Activated gamma-delta T cell treated with anti-CD3 and anti-CD28 coated beads, Interleukin-2, amount 50 U/mL, for 16 hours (primary cell): ENCODE measurements around the gene PLEKHA1.
A peak's percentile ranks its signal among the peaks of the same experiment; 100 is the strongest.

Source experiments
- DNase-seq: peaks from one replicate; pipeline ENCODE4 v3.0.0-alpha.2; 2020; ENCODE audit warnings: low read depth

Gene PLEKHA1

GRCh38 chr10:122379041-122379440 is 4.5 kb downstream of the PLEKHA1 start:
- DNase-seq, result no peak

DNA sequence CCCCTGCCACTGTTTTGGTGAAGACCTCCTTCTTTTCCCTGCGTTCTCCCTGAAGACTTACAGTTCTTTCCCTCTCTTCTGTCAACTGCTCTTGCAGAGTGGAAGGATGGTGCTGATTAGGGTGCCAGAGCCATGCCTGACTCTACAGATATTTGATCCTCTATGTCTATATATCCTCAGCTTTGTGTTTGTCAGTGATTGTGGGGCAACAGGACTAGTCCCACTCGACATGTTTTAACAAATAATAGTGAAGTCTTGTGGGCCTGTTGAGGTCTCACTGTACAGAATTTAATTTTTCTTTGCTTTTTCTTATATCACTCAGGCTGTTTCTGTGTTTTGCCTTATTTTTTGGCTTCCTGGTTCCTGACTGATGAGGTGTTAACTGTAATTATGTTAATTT is 5.0 kb downstream of the PLEKHA1 start:
- no peak for DNase-seq

- no peak for DNase-seq
Observed at GRCh38 chr10:122380703-122381102, 6.2 kb downstream of the PLEKHA1 start.

GRCh38 chr10:122381680-122382079 is 7.2 kb downstream of the PLEKHA1 start:
- DNase-seq, result no peak

DNA sequence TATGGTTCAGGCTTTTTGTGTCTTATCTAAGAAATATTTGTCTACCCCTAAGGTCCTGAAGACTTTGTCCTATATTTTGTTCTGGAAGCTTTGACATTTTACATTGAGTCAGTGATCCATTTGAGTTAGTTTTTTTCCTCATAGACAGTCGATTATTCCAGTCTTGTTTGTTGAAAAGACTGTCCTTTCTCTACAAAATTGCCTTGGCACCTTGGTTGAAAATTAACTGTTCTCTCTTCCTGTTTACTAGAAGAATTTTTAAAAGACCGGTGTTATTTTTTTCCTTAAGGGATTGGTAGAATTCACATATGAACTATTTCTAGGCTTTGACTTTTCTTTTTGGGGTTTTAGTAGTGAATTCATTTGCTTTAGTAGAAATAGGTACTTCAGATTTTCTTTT is 12.0 kb downstream of the PLEKHA1 start:
- DNase-seq, result no peak

- DNase-seq, result no peak
Observed at GRCh38 chr10:122387572-122387971, 13.1 kb downstream of the PLEKHA1 start.

DNA sequence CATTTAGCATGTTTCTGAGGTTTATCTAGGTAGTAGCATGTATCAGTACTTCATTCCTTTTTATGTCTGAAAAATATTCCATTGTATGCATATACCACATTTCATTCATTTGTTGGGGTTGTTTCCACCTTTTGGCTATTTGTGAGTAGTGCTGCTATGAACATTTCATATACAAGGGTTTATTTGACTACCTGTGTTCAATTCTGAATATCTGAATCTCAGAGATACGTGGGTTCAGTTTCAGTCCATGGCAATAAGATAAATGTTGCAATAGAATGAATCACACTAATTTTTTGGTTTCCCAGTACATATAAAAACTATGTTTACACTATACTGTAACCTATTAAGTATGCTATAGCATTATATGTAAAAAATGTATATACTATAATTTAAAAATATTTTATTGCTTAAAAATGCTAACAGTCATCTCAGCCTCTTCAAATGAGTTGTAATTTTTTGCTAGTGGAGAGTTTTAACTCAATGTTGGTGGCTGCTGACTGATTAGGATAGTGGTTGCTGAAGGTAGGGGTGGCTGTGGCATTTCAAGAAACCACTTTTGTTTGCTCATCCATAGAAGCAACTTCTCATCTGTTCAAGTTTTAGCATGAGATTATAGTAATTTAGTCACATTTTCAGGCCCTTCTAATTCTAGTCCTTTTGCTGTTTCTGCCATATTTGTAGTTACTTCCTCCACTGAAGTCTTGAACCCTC is 13.9 kb downstream of the PLEKHA1 start:
- DNase-seq, result no peak

DNA sequence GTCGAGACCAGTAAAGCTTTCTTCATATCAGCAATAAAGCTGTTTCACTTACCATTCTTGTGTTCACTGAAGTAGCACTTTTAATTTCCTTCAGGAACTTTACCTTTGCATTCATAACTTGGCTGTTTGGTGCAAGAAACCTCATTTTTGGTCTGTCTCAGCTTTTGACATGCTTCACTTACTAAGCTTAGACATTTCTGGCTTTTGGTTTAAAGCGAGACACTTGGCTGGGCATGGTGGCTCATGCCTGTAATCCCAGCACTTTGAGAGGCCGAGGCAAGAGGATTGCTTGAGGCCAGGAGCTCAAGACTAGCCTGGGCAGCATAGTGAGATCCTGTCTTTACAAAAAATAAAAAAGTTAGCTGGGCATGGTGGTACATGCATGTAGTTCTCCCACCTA is 15.8 kb downstream of the PLEKHA1 start:
- DNase-seq, result no peak

GRCh38 chr10:122390679-122391078 is 16.2 kb downstream of the PLEKHA1 start:
- no peak for DNase-seq

DNA sequence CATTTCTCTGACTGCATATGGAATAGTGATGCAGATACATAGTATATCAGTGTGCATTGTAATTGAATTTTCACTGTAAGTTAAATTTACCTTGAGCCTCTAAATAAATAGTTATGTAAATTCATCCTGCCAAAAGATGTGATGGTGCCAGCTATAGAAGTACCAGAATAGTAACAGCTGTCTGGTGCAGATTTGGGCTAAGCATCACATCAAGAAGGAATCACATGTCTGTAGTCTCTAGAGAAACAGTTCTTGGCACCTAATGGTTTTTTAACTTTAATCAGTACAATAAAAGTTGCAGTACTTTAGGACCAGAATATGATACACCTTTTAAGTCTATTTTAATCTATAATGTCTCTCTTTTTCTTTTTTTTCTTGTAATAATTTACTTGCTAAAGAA is 17.4 kb downstream of the PLEKHA1 start:
- no peak for DNase-seq

GRCh38 chr10:122392835-122393234 is 18.3 kb downstream of the PLEKHA1 start:
- no peak for DNase-seq

- no peak for DNase-seq
Observed at GRCh38 chr10:122393288-122393687, 18.8 kb downstream of the PLEKHA1 start.

DNA sequence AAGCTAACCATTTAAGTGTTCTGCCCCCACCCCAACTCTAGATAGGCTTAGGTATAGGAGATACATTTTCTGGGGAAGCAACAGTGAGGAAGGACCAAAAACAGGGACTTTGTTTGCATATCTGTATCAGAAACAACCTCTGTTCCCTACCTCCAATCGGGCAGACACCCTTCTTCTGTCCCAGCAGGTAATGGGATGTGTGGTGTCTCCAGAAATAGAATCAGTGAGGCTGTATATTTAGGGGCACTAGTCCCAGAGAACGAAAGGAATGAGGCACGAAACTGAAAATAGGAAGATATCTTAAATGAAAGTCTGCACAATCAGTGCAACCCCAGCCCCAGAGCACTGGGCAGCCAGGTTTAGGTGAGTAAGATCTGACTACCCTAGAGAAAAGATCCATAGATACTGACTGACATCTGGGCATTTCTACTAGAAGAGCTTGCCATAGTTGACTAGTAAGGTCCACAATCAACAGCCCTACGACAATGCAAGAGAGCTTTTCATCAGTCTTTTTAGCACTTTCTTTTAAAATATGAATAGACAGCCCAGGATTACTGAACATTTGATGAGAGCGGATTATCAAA is 28.1 kb downstream of the PLEKHA1 start:
- DNase-seq, result no peak

DNA sequence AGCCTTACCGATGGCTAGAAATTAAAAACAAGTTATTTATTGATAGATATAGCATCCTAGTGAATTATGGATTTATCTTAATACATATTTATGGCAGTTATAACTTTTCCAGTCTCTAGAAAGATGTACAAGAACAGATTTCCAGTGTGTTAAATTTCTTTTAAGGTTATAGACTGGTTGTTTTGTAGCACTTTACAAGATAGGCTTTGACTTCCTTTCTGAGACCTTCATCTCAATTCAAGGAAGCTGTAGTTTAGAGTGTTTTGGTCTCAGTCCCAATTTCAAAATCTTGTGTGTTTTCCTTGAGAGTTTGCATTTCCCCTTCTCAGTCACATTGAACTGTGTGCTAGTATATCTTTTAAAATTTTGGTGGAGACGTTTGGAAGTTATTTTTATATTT is 30.1 kb downstream of the PLEKHA1 start:
- DNase-seq, result no peak

DNA sequence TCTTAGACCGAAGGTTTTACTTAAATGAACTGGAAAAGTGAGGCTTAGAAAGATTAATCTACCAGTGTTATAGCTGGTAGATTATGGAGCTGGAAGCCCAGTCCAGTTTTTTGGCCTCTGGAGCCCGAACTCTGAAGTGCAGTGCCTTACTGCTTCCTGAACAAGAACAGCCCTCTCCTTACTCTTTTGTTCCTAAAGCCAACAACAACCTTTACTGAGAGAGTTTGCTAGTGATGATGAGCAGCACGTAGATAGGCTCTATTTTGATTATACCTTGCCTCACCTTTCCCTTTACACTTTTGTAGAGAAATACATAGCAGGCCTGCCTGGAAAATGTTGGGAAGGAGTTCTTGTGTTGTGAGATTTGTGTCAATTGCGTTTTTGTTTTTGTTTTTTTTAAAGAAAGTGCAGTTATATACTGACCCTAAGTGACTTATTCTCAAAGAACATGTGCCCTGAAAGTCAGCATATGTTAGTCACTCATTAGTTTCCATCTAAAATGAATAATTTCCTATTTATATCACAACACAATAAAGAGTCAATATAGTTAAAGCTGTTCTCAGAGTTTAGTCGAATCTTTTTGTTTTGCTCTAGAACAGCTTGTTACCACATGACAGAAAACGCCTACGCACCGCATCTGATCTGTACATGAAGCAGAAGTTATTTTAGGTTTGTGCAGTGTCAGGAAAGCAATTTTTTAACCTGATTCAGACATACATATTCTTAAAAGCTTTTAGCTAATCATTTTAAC is 33.0 kb downstream of the PLEKHA1 start:
- peak; percentile 40 for DNase-seq

GRCh38 chr10:122413327-122413726 is 38.8 kb downstream of the PLEKHA1 start:
- DNase-seq, result no peak

- DNase-seq, result no peak
Observed at GRCh38 chr10:122417667-122418066, 43.2 kb downstream of the PLEKHA1 start.

GRCh38 chr10:122419016-122419415 is 44.5 kb downstream of the PLEKHA1 start:
- DNase-seq, result no peak

DNA sequence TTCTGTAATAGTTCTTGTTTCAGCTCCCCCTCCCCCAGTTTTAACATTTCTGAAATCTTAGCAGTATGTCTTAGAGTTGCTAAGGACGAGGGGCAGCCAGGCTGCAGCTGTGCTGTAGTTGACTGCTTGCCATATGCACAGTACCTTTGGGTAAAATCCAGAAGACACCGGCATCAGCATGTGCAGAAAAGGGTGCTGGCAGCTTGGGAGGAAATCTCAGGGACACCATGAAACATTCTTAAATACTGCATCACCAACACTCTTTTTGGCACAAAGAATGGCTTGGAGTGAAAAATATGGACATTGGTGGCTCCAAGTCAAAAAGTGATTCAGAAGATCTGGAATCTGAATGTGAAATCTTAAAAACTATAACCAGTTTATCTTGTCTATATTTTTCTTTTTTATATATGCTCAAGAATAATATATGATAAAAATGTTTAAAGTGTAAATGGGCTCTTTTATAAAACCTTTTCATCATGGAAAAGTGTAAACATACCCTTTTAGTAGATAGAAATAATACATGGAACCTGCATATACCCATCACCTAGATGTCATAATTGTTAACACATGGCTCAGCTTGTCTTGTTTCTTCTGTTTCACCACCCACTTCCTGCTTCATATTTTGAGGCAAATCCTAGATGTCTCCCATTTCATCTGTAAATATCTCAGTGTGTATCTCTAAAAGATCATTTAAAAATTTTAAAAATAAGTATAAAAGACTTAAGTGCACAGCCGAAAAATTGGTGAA is 45.5 kb downstream of the PLEKHA1 start:
- no peak for DNase-seq

- no peak for DNase-seq
Observed at GRCh38 chr10:122420624-122421007, 46.1 kb downstream of the PLEKHA1 start.

DNA sequence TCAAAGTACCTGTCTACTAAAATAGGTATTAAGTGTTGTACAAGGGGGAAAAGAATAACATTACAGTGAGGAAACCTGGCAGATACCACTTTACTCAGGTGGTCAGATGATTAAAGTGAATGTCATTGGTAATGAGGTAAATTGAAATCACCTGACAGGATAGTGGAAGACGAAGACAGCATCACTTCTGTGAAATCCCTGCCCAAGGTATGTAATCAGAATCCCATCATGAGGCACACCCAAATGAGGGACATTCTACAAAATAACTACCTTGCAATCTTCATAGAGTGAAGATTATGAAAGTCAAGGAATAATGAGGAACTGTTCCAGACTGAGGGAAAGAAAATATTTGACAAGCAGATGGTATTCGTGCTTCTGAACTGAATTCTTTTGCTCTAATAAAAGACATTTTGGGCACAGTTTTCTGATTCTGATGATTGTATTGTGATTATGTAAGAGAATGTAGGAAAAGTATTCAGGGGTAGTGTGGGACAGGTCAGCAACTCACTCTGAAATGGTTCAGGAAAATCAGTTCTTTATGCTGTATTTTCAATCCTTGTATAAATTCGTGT is 46.6 kb downstream of the PLEKHA1 start:
- no peak for DNase-seq

- DNase-seq, result no peak
Observed at GRCh38 chr10:122421742-122422141, 47.2 kb downstream of the PLEKHA1 start.
